Panc1 (cell line): ENCODE measurements around the gene SMIM21. TPM values are rescaled to one million over a fixed set of nuclear protein-coding genes. Genes with fewer than 3 reads are reported as not detected.
A peak's percentile ranks its signal among the peaks of the same experiment; 100 is the strongest.

Experiments used
- ATAC-seq: fragments of 200-7000 bp; cut with Tn5 transposase; 2 replicates; pipeline ENCODE4 v1.9.1; 2020; ENCODE audit warnings: mild to moderate bottlenecking, moderate library complexity
- BruUV-seq: library from RNA; stranded (reverse); fragments of 400-500 nt; replicated peaks from 2 replicates; lab custom pipeline; 2021; lab: Mats Ljungman, UMichigan
- CTCF ChIA-PET: fragments of 300-600 bp; sonication (Branson Sonifier 250); formaldehyde crosslinking; loops from one replicate; lab custom pipeline; 2022; ENCODE audit warnings: antibody characterized with exemption; lab: Charles Lee
- POLR2A ChIA-PET: fragments of 300-600 bp; sonication (Branson Sonifier 250); formaldehyde crosslinking; loops from one replicate; lab custom pipeline; 2022; ENCODE audit warnings: antibody characterized with exemption; lab: Charles Lee
- DNase-seq: peaks from one replicate; pipeline ENCODE4 v3.0.0-alpha.2; 2010; ENCODE audit warnings: low read depth, low spot score
- H3K27ac ChIP-seq: 2 replicates; pipeline ENCODE4 v1.5.1; 2011; ENCODE audit warnings: mild to moderate bottlenecking, low read length, inconsistent platforms
- H3K27me3 ChIP-seq: fragments of 200-500 bp; sonication (Bioruptor generic); 2 replicates; pipeline ENCODE4 v1.6.0; 2014; ENCODE audit warnings: low read length, inconsistent platforms; ENCODE audit not compliant: control insufficient read depth, insufficient read depth
- H3K36me3 ChIP-seq: fragments of 200-500 bp; sonication (Bioruptor generic); 2 replicates; pipeline ENCODE4 v1.5.1; 2014; ENCODE audit warnings: inconsistent platforms, mild to moderate bottlenecking, low read length, moderate library complexity; ENCODE audit not compliant: control insufficient read depth, insufficient read depth
- H3K4me1 ChIP-seq: 2 replicates; pipeline ENCODE4 v1.5.1; 2011; ENCODE audit warnings: inconsistent platforms, mild to moderate bottlenecking, low read length, moderate library complexity; ENCODE audit not compliant: control insufficient read depth, insufficient read depth
- H3K4me3 ChIP-seq, 2 experiments: 2 replicates each; pipeline ENCODE4 v1.5.1; 2011 to 2012; ENCODE audit warnings: low read depth in 2 of 2, low read length in 2 of 2, mild to moderate bottlenecking in 2 of 2, inconsistent platforms in 1 of 2, moderate library complexity in 1 of 2
- H3K9me3 ChIP-seq: fragments of 200-500 bp; sonication (Bioruptor generic); 2 replicates; pipeline ENCODE4 v1.5.1; 2014; ENCODE audit warnings: low read depth, mild to moderate bottlenecking, inconsistent platforms, low read length, moderate library complexity; ENCODE audit not compliant: control insufficient read depth, insufficient read depth
- POLR2AphosphoS5 ChIP-seq: IDR thresholded peaks from 2 replicates; pipeline ENCODE4 v1.6.1; 2012; ENCODE audit warnings: mild to moderate bottlenecking, low read depth, low read length, moderate library complexity
- SIN3A ChIP-seq: IDR thresholded peaks from 2 replicates; pipeline ENCODE4 v1.6.1; 2012; ENCODE audit warnings: low read depth, mild to moderate bottlenecking, low read length, moderate library complexity, borderline replicate concordance; ENCODE audit not compliant: insufficient read depth
- TCF7L2 ChIP-seq: IDR thresholded peaks from 2 replicates; pipeline ENCODE4 v1.6.1; 2011; ENCODE audit warnings: mild to moderate bottlenecking, low read depth, low read length, inconsistent platforms
- in situ Hi-C: cut with HindIII; loops from 2 replicates; pipeline ENCODE4 v1.10.0; 2016; ENCODE audit warnings: low sequenced_read_pairs, low pct_unique_long_range_greater_than_20kb
- intact Hi-C: fragments of 100-400 bp; cut with micrococcal nuclease; formaldehyde crosslinking; loops from one replicate; pipeline ENCODE4 v1.10.0; 2022; ENCODE audit not compliant: unreplicated experiment
- total RNA-seq: library from RNA; stranded (reverse); gene quantifications from one replicate; pipeline ENCODE4 v1.2.1, GENCODE V29; 2021; ENCODE audit not compliant: unreplicated experiment
- TF ChIP-seq, protein P1 (sequence below): fragments of 450-650 bp; IDR thresholded peaks from 2 replicates; pipeline ENCODE4 v1.5.1; 2017; ENCODE audit warnings: mild to moderate bottlenecking
- TF ChIP-seq, protein P2 (sequence below), 2 experiments: IDR thresholded peaks; 2 replicates each; pipeline ENCODE4 v1.6.1; 2011 to 2012; ENCODE audit warnings: low read depth in 2 of 2, control low read depth in 1 of 2, low read length in 1 of 2, mild to moderate bottlenecking in 1 of 2, moderate library complexity in 1 of 2; ENCODE audit not compliant: insufficient read depth in 1 of 2

SMIM21 gene
- total RNA-seq, 1 experiment from 2014 or later: not detected

DNA sequence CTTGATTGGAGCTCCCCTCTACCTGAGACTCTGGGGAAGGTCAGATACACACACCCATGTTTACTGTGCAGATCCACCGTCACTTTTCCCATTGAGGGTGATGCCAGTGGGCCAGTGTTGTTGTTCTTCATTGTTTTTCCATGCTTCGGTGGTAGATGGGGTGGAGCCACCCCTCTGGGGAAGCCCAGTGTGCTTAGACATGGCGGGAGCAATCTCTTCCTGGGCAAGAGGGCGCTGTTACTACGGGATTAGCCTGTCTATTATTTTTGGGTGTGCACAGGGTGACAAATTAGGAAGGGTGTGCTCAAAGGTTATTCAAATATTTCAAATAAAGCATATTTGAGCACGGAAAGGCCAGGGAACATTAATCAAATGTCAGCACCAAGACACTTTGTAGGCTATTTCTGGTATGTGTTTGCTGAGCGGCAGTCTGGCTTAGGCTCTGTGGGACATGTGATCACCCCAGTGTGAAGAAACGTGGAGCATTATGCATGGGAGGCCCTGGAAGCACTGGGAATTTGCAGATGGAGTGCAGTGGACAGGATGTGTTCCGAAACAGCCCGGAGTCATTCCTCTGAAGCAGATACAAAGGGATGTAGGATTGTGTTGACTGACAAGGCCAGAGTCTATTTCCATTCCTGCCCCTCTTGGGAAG is 34.8 kb upstream of the SMIM21 start:
- H3K9me3 ChIP-seq: peaks cover 5% of the 10 kb centered on the region; the same call in 1 of the 2 replicates
- no peak for ATAC-seq
- H3K27me3 ChIP-seq: no peaks in the 10 kb centered on the region
- no peak overlapping the region for H3K27ac ChIP-seq
- H3K4me3 ChIP-seq: no peak overlapping the region
- in situ Hi-C loops (no loop called here), intact Hi-C loops (no loop called here)
- no peak for TF ChIP-seq TCF7L2
- TF ChIP-seq SIN3A: no peak
- TF ChIP-seq, protein P1, sequence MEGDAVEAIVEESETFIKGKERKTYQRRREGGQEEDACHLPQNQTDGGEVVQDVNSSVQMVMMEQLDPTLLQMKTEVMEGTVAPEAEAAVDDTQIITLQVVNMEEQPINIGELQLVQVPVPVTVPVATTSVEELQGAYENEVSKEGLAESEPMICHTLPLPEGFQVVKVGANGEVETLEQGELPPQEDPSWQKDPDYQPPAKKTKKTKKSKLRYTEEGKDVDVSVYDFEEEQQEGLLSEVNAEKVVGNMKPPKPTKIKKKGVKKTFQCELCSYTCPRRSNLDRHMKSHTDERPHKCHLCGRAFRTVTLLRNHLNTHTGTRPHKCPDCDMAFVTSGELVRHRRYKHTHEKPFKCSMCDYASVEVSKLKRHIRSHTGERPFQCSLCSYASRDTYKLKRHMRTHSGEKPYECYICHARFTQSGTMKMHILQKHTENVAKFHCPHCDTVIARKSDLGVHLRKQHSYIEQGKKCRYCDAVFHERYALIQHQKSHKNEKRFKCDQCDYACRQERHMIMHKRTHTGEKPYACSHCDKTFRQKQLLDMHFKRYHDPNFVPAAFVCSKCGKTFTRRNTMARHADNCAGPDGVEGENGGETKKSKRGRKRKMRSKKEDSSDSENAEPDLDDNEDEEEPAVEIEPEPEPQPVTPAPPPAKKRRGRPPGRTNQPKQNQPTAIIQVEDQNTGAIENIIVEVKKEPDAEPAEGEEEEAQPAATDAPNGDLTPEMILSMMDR: no peak
- no peak for TF ChIP-seq POLR2AphosphoS5
- TF ChIP-seq, protein P2, sequence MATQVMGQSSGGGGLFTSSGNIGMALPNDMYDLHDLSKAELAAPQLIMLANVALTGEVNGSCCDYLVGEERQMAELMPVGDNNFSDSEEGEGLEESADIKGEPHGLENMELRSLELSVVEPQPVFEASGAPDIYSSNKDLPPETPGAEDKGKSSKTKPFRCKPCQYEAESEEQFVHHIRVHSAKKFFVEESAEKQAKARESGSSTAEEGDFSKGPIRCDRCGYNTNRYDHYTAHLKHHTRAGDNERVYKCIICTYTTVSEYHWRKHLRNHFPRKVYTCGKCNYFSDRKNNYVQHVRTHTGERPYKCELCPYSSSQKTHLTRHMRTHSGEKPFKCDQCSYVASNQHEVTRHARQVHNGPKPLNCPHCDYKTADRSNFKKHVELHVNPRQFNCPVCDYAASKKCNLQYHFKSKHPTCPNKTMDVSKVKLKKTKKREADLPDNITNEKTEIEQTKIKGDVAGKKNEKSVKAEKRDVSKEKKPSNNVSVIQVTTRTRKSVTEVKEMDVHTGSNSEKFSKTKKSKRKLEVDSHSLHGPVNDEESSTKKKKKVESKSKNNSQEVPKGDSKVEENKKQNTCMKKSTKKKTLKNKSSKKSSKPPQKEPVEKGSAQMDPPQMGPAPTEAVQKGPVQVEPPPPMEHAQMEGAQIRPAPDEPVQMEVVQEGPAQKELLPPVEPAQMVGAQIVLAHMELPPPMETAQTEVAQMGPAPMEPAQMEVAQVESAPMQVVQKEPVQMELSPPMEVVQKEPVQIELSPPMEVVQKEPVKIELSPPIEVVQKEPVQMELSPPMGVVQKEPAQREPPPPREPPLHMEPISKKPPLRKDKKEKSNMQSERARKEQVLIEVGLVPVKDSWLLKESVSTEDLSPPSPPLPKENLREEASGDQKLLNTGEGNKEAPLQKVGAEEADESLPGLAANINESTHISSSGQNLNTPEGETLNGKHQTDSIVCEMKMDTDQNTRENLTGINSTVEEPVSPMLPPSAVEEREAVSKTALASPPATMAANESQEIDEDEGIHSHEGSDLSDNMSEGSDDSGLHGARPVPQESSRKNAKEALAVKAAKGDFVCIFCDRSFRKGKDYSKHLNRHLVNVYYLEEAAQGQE (IDR thresholded peaks at IDR 0.05; ENCODE audit: insufficient read depth in 1 of 2, low read depth in 2 of 2, low read length in 1 of 2): no peak
- no TSS peak for BruUV-seq
- no peaks in the 10 kb centered on the region for H3K36me3 ChIP-seq
- CTCF ChIA-PET: no interaction called here
- POLR2A ChIA-PET: interaction anchor here (0.7 kb wide), 1 partner anchor 548 kb away, joined by 3 read pairs; no protein-coding TSS in a partner anchor
- H3K4me1 ChIP-seq: no peaks in the 10 kb centered on the region
- DNase-seq: no peak

DNA sequence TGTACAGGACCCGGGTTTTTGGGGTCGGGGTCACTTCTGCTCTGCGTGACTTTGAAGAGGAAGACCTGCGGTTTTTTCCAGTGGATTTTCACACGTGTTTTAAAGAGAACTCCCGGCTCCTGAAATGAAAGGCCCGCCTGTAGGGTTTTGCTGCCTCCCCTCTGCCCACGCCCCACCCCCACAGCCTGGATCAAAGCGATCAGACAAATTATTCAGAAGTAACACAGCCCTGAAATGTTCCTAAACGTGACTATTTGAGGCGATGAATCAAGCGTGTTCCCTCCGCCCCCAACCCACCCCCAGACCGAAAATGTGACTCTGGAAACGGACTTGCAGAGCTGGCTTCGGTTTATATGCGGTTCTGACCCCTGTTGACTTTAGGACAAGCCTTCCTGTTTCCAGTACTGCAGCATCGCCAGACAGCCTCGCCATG is 28.7 kb upstream of the SMIM21 start:
- CTCF ChIA-PET: interaction anchor here (0.9 kb wide), 1 partner anchor 271 kb away, joined by 4 read pairs; no protein-coding TSS in a partner anchor
- no TSS peak for BruUV-seq
- H3K4me3 ChIP-seq: peak overlapping the region in 1 of 2 experiments; percentile 42; a peak in 3 of 4 replicates
- POLR2A ChIA-PET: no interaction called here
- in situ Hi-C loops: no loop called here
- intact Hi-C loops: no loop called here
- ATAC-seq (no peak), DNase-seq (no peak)
- no peaks in the 10 kb centered on the region for H3K4me1 ChIP-seq
- H3K27me3 ChIP-seq: no peaks in the 10 kb centered on the region
- H3K9me3 ChIP-seq: peaks cover 6% of the 10 kb centered on the region; the same call in 1 of the 2 replicates
- TF ChIP-seq, protein P2 (IDR thresholded peaks at IDR 0.05; ENCODE audit: insufficient read depth in 1 of 2, low read depth in 2 of 2, low read length in 1 of 2): no peak
- TF ChIP-seq, protein P1: no peak
- TF ChIP-seq TCF7L2: no peak
- no peak for TF ChIP-seq SIN3A
- TF ChIP-seq POLR2AphosphoS5: no peak
- H3K27ac ChIP-seq: no peak overlapping the region
- H3K36me3 ChIP-seq: no peaks in the 10 kb centered on the region
